GM10266 (cell line): ENCODE measurements around the gene RASAL1.

ENCODE experiments used
- DNase-seq: peaks from one replicate; pipeline ENCODE4 v3.0.0; 2012; ENCODE audit errors: extremely low spot score
- CTCF ChIP-seq: IDR thresholded peaks from 2 replicates; pipeline ENCODE4 v1.5.1; 2012; ENCODE audit warnings: mild to moderate bottlenecking, low read depth; ENCODE audit not compliant: control insufficient read depth, insufficient read depth; ENCODE audit errors: missing control alignments

Gene RASAL1

GRCh38 chr12:113179023-113179422 lies 43.5 kb upstream of the RASAL1 start:
- DNase-seq: no peak
- TF ChIP-seq CTCF: no peak

- peak; percentile 86 for DNase-seq
- peak; percentile 99 for TF ChIP-seq CTCF
Observed at GRCh38 chr12:113174461-113175384, 39.2 kb upstream of the RASAL1 start.

GRCh38 chr12:113173081-113173698 lies 37.6 kb upstream of the RASAL1 start:
- TF ChIP-seq CTCF: no peak
- no peak for DNase-seq

DNA sequence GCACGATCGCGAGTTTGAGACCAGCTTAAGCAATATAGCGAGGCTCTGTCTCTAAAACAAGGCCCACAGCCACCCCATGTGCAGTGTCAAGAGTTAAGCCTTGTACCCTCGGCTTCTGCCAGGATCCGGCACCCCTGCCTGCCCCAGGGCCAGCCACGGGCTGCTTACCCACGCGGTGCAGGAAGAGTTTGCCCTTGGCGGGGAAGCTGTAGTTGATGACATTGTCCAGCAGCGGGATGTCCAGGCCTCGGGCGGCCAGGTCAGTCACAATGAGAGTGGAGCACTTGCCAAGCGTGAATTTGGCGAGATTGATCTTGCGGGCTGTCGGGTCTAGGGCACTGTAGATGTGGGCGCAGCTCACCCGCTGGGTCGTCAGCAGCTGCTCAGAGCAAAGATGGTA lies 36.6 kb upstream of the RASAL1 start:
- no peak for TF ChIP-seq CTCF
- no peak for DNase-seq

DNA sequence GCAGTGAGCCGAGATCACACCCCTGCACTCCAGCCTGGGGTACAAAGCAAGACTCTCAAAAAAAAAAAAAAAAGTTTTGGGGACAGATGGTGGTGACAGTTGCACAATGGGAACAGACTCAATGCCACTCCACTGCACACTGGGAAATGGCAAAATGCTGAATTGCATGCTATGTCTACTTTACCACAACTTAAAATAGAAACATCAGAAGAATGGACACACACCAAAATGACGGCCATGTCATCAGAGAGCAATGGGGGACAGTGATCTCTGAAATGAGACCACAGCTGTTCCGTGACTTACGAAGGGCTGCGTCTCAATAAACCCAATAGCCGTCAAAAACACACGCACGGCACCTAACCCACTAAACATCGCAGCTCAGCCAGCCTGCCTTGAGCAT lies 36.0 kb upstream of the RASAL1 start:
- no peak for DNase-seq
- TF ChIP-seq CTCF: no peak

DNA sequence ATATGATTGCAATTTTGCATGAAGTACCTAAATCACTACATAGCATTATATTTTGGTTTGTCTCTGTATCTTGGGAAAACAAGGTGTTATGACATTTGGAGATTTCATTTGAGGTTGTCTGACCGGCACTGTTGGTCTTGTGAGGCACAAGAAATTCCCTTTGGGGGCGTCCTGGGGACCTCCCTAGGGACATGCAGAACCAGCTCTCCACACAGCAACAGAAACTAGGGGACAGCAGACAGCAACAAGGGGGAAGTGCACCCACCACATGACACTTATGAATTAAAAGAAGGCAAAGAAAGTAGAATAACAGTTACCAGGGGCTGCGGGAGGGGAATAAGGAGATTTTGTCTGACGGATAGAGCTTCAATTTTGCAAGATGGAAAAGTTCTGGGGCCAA lies 35.4 kb upstream of the RASAL1 start:
- DNase-seq: no peak
- no peak for TF ChIP-seq CTCF

DNA sequence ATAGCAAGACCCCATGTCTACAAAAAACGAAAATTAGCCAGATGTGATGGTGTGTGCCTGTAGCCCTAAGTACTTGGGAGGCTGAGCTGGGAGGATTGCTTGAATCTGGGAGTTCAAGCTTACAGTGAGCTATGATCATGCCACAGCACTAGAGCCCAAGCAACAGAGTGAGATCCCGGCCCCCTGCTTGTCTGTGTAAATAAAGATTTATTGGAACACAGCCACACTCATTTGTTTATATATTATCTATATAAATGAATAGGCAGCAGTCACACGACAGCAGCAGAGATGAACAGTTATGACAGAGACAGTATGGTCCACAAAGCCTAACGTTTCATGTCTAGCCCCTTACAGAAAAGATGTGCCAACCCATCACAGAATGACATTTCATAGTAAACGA lies 34.9 kb upstream of the RASAL1 start:
- no peak for TF ChIP-seq CTCF
- no peak for DNase-seq
